H4 (cell line): ENCODE data around the gene CDCA8. TPM values are rescaled to one million over a fixed set of nuclear protein-coding genes. Genes with fewer than 3 reads are reported as not detected.

Experiments
- DNase-seq: peaks from one replicate; pipeline ENCODE4 v3.0.0-alpha.2; 2015; ENCODE audit warnings: low spot score
- total RNA-seq: library from RNA; depleted of rRNA; stranded (reverse); fragments of >200 nt; shearing (Covaris generic); gene quantifications from 2 replicates; pipeline ENCODE4 v1.2.3, GENCODE V29; 2014

Gene CDCA8
- total RNA-seq, 1 experiment from 2014 or later, result 28.5 TPM

DNA sequence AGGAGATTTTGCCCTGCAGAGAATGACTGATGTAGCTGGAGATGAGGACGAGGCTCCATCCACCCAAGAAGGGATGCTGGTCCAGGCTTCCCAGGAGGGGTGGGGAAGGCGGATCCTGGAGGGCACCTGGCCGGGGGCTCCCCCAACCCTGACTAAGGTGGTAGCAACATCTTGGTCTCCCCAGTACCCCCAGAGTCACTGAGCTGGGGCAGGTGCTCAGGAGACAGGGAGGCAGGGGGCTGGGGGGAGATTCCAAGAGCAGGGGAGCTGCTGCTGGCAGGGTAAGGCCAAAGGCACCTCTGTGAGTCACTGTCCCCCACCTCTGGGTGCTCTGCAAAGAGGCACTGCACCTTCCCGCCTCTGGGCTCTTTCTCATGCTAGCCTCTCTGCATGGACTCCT is 24.0 kb downstream of the CDCA8 start:
- DNase-seq, result no peak

DNA sequence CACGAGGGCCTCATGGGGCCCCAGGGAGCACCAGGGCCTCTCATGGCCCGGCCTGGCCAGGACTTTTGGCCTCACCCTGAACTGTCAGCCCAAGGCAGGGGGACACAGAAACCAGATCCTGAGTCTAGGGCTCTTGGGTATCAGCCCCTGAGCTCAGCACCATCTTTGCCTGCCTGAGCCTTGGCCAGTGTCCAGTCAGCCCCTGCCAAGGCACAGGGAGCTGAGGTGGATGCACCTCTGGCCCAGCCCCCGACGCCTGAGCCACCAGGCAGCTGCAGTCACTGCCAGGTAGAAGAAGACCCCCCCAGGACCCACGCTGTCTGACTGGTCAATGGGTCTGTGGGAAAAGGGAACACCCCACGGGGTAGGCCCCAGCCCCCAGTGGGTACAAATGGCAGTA is 25.3 kb downstream of the CDCA8 start:
- no peak for DNase-seq

DNA sequence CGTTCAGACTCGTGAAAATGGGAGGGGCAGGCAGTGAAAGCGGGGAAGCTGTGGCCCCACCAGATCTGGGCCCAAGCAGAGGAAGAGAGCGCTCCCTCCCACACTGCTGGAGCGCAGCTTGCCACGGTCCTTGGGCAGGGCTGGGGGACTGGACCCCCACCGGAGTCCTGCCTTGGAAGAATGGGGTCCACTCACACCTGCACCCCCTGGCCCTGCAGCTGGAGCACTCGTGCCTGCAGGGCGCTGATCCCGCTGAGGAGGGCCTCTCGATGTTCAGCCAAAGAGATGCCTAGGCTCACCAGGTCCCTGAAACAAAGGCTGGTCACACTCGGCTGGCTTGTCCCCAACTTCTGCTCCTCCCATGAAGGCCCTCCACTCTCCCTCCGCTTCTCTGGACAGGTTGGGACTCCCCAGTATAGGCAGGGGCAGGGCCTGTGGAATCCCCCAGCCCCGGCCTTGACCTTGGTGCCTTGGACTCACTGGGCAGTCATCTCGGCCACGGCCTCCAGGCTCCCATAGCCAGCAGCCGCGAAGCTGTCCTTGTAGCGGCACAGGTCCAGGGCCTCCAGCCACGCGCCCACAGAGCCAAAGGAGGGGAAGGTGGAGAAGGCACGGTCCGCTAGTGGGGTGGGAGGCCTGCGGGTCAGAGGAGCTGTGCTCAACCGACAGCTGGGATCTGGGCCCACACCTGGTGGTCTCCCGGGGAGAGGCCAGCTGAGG is 26.0 kb downstream of the CDCA8 start:
- no peak for DNase-seq

DNA sequence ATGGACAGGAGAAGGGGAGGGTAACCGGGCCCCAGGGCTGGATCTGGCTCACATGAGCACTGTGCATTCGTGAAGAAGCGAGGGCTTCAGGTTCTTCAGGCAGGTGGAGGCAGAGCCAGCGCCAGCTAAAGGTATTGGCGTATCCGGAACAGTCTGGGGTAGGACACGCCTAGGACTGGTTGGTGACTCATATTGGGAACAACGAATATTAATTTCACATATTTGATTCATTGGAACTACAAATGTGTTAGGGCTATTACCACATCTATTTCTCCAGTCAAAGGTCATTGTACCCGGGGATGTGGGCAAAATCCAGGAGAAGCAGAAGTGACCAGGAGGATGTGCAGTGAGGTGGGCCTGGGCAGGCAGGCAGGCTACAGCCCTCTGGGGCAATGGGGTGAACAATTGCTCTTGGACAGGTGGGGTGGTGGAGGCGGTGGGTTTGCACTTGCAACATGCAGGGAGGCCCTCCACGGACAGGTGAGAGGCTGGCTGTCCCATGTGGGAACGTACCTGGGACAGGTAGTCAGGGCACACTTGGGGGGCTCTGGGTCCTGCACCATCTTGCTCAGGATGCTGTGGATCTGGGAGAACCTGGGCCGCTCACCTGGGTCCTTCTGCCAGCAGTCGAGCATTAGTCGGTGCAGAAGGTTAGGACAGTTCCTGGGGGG is 26.7 kb downstream of the CDCA8 start:
- DNase-seq, result no peak

DNA sequence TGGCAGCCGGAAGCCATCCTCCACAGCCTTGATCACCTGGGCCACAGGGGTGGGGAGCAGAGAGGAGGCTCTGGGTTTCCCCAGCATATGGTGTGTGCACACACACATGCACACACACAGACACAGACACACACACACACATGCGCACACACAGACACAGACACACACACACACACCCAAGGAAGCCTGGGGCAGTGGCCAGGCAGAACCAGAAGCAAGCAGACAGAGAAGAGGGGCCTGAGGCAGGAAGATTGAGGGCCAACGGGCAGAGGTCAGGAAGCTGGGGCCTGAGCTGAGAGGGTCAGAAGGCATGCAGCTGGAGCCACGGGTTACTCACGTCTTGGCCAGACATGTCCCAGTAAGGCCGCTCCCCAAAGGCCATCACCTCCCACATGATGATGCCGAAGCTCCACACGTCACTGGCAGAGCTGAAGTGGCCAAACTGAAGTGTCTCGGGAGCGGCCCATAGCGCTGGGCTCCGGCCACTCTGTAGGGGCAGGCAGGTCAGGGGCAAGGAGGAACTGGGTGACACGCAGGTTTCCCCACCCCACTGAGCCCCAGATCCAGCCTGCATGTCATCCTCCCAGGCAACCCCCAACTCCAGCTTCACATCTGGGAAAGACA is 27.4 kb downstream of the CDCA8 start:
- no peak for DNase-seq

DNA sequence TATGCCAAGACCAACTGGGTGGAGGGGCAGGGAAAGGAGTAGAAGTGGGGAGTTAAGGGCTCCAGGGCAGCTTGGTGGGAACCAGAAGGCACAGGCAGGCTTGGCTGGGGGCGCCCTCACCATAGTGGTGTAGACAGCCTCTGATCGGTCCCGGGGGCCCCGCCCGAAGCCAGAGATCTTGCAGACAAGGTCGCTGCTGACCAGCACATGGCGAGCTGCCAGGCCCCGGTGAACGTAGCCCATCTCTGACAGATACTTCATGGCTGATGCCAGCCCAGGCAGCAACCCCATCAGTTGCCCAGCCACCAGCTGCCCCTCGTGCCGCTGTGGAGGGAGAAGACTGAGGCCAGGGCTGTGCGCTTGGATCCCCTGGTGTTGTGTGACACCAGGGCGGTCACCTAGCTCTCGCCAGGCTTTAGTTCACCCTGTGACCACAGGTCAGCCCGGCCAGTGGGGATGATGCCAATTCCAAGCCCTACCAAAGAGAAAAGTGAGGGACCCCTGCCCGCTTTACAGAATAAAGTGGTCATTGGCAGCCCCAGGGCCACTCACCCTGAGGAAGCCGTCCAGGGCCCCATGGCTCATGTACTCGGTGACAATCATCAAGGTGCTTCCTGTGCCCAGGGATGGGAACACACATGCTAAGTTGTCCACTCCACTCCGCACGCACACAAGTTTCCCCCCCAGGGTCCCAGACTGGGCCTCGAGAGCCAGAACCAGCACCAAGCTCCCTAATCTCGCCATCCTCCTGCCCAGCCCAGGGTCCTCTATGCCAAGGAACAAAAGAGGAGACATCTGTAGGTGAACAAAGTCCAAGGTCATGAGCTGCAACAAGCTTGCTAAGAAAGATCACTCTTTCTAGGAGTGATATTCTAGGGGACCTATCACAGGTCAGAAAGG is 28.2 kb downstream of the CDCA8 start:
- DNase-seq, result no peak

DNA sequence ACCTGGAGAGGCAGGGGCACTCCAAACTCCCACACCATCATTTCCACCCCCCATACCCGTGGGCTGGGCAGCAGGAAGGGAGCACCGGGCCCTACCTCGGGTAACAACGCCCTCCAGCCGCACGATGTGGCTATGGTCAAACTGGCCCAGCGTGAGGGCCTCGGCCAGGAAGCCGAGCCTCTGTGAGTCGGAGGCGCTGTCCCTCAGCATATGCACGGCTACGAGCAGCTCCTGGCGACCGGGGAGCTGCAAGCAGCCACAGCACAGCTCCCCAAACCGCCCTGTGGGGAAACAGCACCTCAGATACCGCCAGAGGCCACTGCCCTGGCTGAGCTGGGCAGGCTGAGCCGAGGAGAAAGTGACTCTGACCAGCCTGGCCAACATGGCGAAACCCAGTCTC is 29.2 kb downstream of the CDCA8 start:
- DNase-seq, result no peak

DNA sequence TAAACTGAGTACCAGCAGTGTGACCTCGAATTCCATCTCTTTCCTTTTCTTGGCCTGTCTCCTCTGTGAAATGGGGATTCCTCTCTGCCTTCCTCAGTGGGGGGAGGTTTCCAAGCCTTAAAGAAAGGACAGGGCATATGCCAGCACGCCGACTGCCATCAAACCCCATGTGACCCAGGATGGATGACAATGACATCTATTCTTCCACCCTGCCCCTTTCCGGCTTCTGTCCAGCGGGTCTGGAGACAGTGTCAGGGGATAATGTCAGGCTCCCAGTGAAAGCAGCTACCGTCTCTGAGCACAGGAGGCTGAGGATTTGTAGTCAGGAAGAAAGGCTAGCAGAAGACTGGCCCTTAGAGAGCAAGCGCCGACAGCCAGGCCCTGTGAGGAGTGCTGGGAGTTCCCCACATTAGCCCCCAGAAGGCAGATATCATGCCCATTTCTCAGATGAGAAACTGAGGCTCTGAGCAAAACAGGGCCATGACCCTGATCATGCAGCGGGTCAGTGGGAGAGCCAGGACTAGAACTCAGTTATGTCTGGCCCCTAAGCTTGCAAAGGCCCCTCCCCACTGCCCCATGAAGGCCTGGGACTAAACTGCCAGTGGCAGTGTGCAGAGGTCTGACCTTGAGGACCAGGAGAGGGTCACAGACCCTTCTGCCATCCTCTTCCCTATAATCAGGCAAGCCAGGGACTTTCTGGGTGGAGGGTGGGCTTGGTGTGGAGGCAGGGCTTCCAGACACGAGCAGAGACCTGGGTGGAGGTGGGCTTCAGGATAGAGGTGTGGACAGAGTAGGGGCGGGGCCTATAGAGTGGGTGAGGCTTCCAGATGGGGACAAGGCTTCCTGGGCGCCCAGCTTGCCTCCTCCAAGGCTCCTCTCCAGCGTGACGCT is 30.1 kb downstream of the CDCA8 start:
- no peak for DNase-seq

DNA sequence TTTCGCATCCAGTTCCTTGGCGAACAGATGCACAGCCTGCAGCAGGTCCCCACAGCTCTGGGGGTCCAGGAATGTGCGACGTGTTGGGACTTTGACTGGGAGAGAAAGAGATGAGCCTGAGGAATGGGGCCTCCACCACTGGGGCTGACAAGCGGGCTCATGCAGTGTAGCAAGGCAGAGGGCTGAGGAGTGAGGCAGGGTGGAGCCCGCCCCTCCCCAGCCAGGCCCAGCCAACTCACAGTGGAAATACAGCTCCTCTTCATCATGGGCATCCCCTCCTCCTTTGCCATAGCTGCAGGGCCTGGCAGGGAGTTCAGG is 30.7 kb downstream of the CDCA8 start:
- no peak for DNase-seq

DNA sequence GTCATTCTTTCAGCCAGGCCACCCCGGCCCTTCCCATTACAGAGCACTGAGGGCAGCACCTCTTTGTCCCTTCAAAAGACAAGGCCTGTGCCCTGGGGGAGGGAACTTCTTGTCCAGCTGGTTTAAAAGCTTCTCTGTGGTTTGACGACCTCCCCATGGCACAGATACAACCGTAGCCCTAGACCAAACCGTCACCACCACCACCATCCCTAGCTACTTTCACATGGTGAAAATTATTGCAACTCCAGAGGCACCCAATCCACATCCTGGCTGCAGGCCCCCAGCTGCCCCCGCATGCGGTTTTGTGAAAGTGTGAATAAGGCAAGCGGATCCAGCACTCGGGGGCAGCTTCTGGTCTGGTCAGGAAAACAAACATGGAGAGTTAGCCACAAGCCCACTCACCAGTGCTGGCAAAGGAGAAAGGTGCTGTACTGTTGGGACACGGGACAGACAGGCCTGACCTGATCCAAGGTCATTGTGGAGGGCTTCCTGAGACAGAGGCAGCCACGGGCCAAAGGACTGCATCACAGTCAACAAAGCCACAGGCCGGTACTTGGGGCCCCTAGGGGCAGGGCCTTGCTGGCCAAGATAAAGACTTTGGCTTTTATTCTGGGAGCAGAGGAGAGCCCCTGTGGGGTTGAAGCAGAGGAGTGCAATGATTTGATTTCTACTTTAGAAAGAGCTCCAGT is 31.2 kb downstream of the CDCA8 start:
- DNase-seq, result no peak

DNA sequence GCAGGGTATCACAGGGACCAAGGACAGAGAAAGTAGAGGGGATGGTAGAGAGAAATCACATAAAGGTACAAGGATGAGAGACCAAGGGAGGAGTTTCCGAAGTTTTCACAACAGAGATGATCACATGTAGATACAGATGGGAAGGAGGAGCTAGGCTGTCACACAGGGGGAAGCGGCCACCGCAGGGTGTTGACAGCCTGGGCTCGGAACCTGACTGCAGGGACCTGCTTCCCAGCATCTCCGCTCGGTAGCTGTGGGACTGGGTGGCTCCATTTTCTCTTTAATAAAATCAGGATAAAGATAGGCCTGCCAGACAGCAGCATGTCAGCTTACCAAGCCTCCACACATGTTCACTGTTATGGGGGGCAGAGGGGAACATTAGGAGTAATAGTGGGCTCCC is 32.3 kb downstream of the CDCA8 start:
- no peak for DNase-seq

DNA sequence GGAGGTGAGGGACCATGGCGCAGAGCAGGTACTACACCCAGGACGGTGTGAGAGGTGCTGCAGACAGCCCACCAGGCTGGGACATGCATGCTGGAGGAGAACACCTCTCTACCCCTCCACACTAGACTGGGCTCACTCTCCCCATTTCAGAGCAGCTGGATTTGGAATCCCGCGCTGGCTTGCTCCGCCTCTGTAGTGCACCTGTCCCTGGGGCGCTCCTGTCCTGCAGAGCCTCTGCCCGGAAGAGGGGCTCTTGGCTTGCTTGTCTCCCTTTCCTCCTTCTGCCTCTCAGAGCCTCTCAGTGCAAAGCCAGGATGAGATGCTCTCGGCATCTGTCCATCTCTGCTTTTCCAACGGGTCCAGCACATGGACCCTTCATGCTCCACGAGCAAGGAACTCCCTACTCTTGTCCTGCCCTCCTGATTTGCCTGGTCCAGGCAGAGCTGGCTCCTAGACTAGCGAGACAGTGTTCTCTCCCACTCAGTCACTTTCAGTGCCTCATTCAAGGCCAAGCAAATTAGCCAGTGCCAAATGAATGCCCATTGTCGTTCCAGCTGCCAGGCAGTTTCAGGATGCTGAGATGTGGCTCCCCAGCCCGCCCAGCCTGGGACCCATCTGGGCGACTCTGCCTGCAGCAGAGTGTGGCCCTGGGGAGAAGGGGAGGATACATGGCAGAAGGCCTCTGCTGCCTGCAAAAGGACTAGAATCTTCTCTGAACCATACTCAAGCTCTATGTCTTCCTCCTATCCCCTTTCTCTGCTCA is 33.7 kb downstream of the CDCA8 start:
- no peak for DNase-seq

DNA sequence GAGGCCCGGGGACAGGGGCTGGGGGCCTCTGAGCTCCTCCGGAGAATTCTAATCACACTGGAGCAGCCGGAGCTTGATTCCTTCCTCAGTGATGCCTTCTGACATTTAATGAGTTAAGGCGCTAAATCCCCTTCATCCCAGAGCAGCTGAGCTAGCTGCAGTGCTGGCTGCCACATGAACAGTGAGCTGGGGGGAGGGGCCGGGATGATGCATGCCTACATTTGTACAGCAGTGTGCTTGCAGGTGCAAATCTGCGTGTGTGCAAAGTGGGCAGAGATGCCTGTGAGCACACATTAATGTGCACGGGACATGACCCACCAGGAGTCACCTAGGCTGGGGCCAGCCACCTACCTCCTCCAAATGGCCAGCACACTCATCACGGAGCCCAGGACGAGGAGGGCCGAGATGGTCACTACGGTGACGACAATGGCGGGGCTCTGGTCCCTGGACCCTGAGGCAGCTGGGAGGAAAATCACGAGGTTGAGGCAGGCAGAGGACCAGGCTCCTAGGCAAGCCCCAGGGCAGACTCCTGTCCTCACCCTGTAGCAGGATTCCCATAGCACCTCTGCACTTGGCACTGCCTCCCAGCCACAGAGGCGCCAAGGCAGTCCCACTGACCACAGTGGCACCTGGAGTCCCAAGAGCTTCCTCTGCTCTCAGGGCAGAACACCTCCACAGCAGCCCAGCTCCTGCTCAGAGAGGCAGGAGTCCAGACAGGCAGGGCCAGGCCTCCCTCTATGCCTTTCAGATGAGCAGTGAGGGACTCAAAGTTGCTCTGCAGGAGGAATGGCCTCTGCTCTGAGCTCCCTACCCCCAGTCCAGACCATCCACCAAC is 34.7 kb downstream of the CDCA8 start:
- DNase-seq, result no peak

DNA sequence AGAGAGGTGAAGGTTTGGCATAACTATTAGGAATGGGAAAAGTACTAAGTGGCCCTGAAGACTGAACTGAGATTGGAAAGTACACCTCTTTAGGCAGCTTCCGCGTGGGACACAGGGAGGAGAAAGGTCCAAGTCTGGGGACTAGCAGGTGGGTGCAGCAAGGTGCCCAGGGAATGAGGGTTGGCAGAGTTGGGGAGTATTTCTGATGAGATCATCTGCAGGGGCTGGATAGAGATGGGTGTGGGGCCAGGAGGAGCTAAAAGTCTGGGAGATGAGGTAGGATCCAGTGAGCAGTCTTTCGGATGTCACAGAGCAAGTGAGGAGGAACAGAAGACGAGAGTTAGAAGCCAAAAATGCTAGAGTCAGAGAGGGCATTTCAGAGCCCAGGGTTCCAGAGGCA is 36.1 kb downstream of the CDCA8 start:
- no peak for DNase-seq

DNA sequence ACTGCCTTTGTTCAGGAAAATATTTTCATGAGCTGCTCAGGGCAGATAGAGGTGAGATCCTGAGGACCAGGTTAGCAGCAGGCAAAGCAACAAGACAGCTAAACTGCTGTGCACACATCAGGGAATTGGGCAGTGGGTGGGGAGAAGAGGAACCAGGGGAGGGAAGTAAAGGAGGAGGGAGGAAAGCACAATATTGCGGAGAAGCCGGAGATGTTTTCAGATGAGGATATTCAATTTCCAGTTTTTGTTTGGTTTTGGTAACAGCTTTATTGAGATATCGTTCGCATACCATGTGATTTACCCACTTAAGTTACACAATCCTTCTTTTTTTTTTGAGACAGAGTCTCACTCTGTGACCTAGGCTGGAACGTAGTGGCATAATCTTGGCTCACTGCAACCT is 38.1 kb downstream of the CDCA8 start:
- no peak for DNase-seq

DNA sequence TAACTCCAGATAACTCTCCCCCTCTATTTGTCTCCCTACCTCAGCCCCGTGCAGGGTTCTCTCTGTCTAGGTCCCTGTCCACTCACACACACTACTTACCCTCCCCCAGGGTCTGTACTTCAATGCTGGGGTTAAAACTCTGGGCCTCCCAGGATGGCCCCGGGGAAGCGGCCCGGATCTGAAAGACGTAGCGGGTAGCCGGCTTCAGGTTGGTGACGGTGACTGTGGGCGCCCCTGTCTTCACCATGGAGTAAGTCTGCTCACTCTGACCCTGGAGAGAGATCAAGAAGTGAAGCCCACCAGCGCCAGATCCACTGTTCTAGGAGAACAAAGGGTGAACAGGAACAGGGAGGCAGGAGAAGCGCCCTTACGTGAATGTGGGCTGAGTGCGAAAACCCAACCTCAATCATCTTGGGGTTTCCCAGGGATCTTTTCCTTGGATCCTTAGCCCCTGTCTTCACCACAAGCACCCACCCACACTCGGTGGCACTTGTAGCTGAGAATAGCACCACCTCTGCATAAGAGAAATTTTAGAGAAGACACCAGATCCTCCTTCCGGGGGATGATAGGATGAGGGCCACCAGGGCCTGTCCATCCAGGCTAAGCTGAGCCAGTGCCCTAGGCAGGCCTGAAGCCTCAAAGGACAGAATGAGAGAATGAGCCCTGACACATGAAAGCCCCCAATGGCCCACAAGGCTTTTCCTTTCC is 39.1 kb downstream of the CDCA8 start:
- no peak for DNase-seq

DNA sequence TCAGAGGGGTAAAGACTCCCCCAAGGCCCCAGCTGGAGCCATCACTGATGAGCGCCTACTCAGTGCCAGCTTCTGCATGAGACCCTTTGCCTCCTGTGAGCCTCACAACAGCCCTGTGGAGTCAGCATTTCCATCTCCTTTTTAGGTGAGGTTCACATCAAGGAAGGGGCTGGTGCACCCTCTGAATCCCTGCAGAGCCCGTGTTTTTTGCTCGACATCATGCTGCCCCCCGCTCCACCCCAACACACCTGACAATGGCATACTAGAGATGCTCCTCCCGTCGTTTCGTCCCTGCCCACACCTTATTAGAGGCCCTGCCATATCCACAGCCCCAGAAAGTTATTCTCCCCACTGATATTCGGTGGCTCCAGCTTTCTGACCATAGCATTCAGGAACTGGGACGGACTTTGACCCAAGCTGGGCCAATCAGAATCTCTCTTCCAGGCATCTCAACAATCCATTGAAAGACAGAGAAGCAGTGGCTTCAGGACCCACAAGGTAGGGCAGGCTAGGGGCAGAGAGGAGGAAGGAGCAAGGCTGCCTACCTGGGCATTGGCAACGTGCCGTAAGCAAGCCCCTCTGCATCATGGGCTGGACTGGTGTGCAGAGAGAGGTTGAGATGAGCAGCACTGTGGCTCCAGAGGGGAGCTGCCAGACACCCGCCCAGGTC is 39.9 kb downstream of the CDCA8 start:
- DNase-seq, result no peak
